ENCODE results near the gene RPL36AL.

DNA sequence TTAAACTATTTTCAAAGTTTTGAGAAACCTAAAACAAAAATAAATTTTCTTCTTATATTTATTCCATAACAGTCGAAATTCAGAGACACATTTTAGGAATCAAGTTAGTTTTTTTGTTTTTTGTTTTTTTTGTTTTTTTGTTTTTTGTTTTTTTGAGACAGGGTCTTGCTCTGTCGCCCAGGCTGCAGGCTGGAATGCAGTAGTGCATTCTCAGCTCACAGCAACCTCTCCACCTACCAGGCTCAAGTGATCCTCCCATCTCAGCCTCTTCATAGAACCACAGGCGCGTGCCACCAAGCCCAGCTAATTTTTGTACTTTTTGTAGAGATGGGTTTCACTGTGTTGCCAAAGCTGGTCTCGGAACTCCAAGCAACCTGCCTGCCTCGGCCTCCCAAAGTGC, 33.1 kb upstream of the RPL36AL start:
- TF ChIP-seq, protein P1, sequence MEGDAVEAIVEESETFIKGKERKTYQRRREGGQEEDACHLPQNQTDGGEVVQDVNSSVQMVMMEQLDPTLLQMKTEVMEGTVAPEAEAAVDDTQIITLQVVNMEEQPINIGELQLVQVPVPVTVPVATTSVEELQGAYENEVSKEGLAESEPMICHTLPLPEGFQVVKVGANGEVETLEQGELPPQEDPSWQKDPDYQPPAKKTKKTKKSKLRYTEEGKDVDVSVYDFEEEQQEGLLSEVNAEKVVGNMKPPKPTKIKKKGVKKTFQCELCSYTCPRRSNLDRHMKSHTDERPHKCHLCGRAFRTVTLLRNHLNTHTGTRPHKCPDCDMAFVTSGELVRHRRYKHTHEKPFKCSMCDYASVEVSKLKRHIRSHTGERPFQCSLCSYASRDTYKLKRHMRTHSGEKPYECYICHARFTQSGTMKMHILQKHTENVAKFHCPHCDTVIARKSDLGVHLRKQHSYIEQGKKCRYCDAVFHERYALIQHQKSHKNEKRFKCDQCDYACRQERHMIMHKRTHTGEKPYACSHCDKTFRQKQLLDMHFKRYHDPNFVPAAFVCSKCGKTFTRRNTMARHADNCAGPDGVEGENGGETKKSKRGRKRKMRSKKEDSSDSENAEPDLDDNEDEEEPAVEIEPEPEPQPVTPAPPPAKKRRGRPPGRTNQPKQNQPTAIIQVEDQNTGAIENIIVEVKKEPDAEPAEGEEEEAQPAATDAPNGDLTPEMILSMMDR (IDR thresholded peaks at IDR 0.05): no peak
- no peak for TF ChIP-seq POLR2A (IDR thresholded peaks at IDR 0.05)

Measured in testis (tissue), 2 donors.